ENCODE data around the gene CTSF.

DNA sequence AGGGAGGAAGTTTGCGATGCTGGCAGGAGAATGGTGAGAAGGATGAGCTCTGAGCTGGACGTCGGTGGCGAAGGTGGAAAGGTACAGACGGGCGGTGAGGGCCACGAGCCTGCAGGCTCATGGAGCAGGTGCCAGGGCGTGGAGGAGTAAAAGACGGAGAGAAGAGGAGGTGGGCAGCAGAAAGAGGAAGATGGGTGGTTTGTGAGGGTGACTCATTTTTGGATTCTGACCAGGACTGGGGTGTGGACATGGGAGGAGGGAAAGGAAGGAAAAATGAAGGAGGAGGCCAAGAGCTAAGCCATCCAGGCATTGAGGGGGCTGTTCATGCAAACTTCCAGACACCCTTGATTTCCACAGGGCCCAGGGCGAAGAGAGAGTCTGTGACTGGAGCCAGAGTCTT, 26.0 kb downstream of the CTSF start:
- TF ChIP-seq, protein P1, sequence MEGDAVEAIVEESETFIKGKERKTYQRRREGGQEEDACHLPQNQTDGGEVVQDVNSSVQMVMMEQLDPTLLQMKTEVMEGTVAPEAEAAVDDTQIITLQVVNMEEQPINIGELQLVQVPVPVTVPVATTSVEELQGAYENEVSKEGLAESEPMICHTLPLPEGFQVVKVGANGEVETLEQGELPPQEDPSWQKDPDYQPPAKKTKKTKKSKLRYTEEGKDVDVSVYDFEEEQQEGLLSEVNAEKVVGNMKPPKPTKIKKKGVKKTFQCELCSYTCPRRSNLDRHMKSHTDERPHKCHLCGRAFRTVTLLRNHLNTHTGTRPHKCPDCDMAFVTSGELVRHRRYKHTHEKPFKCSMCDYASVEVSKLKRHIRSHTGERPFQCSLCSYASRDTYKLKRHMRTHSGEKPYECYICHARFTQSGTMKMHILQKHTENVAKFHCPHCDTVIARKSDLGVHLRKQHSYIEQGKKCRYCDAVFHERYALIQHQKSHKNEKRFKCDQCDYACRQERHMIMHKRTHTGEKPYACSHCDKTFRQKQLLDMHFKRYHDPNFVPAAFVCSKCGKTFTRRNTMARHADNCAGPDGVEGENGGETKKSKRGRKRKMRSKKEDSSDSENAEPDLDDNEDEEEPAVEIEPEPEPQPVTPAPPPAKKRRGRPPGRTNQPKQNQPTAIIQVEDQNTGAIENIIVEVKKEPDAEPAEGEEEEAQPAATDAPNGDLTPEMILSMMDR (IDR thresholded peaks at IDR 0.05; ENCODE audit: poor library complexity), result no peak
- no peak for TF ChIP-seq EZH2 (IDR thresholded peaks at IDR 0.05; ENCODE audit: borderline replicate concordance)
